ENCODE data around the gene NAA30.

Gene NAA30

DNA sequence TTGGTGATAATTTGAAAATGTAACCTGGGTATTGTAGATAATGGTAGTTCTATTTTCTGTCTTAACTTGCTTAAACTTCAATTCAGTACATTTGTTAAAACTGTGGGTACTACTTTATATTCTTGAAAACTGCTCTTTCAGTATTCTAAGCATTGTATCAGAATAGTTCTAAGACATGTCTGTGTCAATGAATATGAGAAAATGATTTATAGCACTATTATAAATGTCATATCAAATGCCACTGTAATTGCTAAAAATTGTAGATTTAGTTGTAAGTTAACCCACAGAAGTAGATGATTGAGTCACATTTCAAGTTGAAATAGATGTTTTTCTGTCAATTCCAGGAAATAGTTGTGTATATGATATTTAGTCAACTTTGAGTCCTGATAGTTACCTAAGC lies 2.4 kb downstream of the NAA30 start:
- no peak for DNase-seq (ENCODE audit: low read depth)

- no peak for DNase-seq (ENCODE audit: low read depth)
Measured at GRCh38 chr14:57400556-57401494, 10.4 kb downstream of the NAA30 start.

- DNase-seq (ENCODE audit: low read depth): no peak
Measured at GRCh38 chr14:57401501-57401900, 11.1 kb downstream of the NAA30 start.

DNA sequence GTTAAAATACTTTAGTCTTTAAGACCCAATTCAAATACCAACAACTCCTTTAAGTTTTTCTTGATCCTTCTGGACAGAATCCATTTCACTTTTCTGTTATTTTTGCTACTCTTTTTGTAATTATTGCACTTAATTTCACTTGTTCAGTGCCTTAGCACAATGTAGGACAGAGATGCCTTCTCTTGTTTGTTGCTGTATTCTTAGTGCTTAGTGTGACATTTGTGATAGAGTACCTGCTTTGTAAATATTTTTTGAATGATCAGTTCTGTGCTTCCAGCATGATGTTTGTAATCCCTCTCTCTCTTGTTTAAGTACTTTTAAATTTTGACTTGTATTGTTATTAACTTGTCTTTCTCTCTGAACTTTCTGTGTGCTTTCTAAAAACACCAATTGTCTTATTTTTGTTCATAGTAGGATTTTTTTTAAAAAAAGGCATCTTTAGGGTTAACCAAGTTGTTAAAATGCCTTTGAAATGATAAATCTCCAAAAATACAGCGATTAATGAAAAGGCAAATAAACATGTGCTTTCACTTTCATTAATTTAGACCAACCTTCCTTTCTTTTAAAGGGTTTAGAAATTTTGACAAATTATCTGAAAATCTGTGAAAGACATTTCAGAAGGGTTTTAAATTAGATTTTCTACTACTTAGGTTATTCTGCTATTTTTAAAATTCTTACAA lies 11.9 kb downstream of the NAA30 start:
- no peak for DNase-seq (ENCODE audit: low read depth)

DNA sequence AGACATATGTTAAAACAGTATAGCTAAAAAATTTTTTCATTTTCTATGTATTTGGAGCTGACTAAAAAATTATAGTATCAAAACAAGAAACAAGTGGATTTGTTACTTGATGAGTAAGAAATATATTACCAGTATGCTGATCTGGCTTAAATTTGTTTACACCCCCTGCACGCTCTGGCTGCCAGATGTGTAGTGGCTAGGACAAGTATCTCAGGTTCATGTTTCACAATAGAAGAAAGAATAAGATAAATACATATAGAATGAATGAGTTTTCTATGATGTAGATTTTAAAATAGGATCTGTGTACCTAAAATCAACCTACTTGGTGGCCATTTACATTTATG lies 13.1 kb downstream of the NAA30 start:
- no peak for DNase-seq (ENCODE audit: low read depth)

DNA sequence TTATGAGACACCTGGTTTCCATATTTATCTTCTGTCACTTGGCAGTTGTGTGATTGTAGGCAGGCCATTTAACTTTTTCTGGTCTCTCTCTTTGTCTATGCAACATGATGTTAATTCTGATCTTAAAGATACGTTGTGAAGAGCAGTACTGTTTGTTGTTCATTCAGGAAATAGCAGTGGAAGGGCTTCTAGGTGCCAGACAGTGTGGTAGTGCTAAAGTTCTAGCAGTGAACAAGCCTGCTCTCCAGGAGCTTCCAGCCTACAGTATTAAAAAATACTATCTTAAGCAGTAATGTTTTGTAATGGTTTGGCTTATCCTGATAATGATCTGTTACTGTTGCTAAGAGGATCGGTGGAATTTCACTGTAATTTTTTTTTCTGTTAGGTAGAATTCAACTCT lies 15.2 kb downstream of the NAA30 start:
- DNase-seq (ENCODE audit: low read depth): no peak

- DNase-seq (ENCODE audit: low read depth): no peak
Measured at GRCh38 chr14:57408037-57408436, 17.7 kb downstream of the NAA30 start.

DNA sequence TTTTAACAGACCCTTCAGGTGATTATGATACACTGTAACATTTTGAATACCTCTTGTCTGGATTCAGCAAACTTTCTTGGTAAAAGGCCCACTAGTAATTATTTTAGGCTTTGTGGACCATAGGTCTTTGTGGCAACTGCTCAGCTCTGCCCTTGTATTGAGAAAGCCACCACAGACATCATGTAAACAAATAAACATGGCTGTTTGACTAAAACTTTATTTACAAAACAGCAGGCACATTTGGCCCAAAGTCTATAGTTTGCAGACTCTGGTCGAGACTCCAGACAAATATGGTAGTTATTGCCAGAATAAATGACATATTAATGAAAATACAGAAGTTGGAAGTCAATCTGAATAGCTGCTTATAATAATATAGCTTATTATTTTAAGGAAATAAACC lies 18.2 kb downstream of the NAA30 start:
- no peak for DNase-seq (ENCODE audit: low read depth)

DNA sequence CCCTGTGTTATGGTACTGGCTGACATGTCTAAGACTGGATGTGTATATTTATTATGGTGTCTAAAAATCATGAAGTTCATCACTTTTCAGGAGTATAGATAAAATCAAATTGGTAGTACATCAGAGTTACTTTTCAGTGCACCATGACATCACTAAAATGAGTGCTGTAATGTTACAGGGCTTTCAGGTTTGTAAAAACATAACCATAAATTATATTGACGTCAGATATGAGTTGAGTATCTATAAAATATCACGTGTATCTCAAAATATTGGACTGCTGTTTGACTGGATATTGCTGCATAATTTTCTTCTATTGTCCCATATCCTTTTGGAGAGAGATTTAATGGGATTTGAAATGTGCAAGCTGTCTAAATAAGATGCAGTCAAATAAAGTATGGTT lies 22.0 kb downstream of the NAA30 start:
- no peak for DNase-seq (ENCODE audit: low read depth)

DNA sequence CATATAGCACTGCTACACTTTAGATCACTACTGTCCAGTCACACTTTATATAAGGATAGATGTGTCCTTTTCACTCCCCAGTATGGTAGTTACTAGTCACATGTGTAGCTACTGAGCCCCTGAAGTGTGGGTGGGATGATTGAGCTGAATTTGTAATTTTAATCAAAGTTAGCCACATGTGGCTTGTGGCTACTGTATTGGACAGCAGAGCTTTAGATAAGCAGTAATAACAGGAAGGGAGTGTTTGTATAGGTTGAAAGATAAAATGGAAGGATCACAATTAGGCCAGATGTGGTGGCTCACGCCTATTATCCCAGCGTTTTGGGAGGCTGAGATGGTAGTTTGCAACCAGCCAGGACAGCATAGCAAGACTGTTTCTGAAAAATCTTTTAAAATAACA lies 23.5 kb downstream of the NAA30 start:
- DNase-seq (ENCODE audit: low read depth): no peak

DNA sequence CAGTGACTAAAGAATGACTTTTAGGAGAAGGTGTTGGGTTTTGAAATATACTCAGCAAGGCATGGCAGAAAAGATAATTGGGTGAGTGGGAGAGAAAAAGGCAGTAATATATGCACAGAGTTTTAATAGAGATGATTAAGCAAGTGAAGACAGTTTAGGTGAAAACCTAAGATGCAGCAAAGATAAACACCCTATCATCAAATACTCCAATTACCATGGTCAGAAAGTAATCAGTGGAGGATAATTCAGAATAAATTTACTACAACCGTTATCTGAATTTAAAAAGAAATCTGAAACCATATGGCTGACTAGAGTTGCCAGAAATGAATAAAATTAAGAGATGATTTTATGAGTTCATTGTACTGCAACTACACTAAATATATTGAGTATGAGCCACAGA lies 26.8 kb downstream of the NAA30 start:
- DNase-seq (ENCODE audit: low read depth): no peak

DNA sequence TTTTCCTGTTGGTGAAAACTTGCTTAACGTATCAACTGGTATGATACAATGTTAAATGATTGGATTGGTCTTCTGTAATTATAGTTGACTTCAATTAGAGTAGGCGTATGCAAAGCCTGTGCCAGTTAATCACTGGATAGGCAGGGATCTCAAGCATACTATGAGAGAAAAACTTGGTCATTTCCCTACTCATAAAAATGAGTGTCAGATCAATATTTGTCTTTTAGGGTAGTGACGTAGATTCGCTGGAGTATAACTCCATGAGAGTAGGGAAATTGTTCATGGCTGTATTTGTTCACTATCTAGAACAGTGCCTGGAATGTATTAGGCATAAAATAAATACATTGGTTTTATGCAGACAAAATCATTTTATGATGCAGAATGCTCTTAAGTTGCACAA lies 28.6 kb downstream of the NAA30 start:
- no peak for DNase-seq (ENCODE audit: low read depth)

DNA sequence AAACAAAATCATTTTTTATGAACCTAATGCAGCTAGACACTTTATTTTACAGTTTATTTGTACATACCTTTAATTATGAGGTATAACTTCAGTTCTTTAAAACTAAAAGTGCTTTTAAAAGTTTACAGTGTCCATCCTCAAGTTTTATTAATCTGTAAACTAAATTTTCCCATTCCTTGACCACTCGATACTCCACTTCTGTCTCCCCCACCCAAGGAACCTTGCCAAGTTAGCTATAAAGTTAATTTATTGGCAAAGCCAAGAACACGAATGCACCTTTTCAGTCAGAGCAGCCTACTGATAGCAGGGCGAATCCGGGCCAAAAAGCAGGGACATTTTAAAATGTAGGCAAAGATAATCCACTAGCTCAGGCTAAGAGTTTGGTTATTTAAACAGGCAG lies 29.6 kb downstream of the NAA30 start:
- DNase-seq (ENCODE audit: low read depth): no peak

GRCh38 chr14:57420986-57421385 lies 30.6 kb downstream of the NAA30 start:
- DNase-seq (ENCODE audit: low read depth): no peak

GRCh38 chr14:57435923-57436322 lies 45.5 kb downstream of the NAA30 start:
- DNase-seq (ENCODE audit: low read depth): no peak

- no peak for DNase-seq (ENCODE audit: low read depth)
Measured at GRCh38 chr14:57461777-57462320, 71.5 kb downstream of the NAA30 start.

GRCh38 chr14:57462551-57462950 lies 72.2 kb downstream of the NAA30 start:
- DNase-seq (ENCODE audit: low read depth): no peak

DNA sequence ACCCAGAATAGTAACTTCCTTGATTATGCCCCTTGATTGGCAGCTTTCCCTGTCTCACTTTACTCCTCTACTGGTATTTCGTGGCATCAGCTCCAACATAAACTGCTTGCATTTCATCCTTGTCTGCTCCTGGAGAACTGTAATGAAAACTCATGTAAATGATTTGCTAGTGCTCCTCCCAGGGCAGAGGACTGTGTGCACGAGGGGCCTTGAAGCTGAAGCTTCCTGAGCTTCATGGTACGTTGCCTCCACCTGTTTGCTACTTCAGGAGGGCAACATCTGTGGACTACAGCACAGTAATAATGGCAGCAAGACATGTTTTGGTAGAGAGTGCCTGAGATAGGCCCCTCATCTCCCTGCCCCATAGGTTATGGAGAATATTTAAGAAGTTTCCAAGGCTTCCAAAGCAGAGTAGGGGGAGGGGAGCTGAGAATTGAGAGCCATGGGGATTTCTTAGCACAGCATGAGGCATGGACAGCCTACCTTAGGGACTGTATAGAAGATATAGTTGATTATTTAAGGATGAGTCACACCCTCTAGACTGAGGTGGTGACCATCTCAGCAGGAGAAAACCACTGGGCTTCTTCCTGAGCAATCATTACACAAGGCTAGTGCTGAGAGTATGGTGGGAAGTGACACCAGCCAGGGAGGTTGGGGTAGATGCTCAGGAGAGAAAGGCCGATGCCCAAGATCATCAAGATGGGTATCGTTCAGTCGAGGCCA lies 73.8 kb downstream of the NAA30 start:
- DNase-seq (ENCODE audit: low read depth): no peak

Data from stimulated activated CD8-positive, alpha-beta memory T cell treated with anti-CD3 and anti-CD28 coated beads, Interleukin-15, amount 100 ng/mL, for 1 hour (primary cell).